GM18508 (cell line): ENCODE measurements around the gene PROB1.
A peak's percentile ranks its signal among the peaks of the same experiment; 100 is the strongest.
"Not testable (repeated sequence)": the region's sequence is repeated elsewhere in the genome, so short reads cannot be mapped to it uniquely, and the experiment has no call there.

ENCODE experiments used
- ATAC-seq: cut with Tn5 transposase; IDR thresholded peaks from one replicate; pipeline ENCODE4 v1.9.1; 2021; ENCODE audit warnings: moderate number of reproducible peaks; ENCODE audit not compliant: insufficient read depth, unreplicated experiment

PROB1 gene

GRCh38 chr5:139354186-139354585 is 40.7 kb downstream of the PROB1 start:
- ATAC-seq: no peak

GRCh38 chr5:139347863-139348262 is 47.0 kb downstream of the PROB1 start:
- ATAC-seq: not testable (repeated sequence)

- not testable (repeated sequence) for ATAC-seq
These were observed 49.5 kb downstream of the PROB1 start for GRCh38 chr5:139345442-139345841.

GRCh38 chr5:139344177-139344576 is 50.7 kb downstream of the PROB1 start:
- ATAC-seq: no peak

- no peak for ATAC-seq
These were observed 51.4 kb downstream of the PROB1 start for GRCh38 chr5:139343476-139343875.

GRCh38 chr5:139342423-139342723 is 52.5 kb downstream of the PROB1 start:
- peak; percentile 11 for ATAC-seq

GRCh38 chr5:139341689-139342422 is 53.0 kb downstream of the PROB1 start, which contains the start of gene PAIP2:
PAIP2 (plus strand) TSS chr5:139341854; CDS start chr5:139363785, 21,931 bp downstream.
- peak; percentile 67 for ATAC-seq

GRCh38 chr5:139341187-139341688 is 53.7 kb downstream of the PROB1 start:
- peak; percentile 14 for ATAC-seq
